ENCODE measurements around the gene ADAP1.
"Not testable (repeated sequence)": the region's sequence is repeated elsewhere in the genome, so short reads cannot be mapped to it uniquely, and the experiment has no call there.

Gene ADAP1

DNA sequence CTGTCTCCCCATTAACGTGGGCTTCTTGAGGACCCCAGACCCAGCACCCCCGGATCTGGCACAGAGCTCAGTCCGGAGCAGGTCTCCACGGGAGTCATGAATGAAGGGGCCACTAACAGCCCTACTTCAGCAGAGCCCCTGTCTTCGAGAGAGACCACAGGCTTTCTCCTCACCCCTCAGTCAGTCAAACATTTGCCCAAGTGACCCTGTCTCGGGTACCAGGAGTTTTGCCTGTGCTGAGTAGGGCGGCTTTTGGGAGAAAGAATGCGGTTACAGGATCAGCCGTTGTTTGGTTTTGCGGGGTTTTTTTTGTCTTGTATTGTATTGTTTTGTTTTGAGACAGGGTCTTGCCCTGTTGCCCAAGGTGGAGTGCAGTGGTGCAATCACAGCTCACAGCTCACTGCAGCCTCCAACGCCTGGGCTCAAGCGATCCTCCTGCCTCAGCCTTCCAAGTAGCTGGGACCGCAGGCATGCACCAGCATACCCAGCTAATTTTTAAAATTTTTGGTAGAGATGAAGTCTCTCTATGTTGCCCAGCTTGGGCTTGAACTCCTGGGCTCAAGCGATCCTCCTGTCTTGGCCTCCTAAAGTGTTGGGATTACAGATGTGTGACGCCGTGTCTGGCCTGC, 16.5 kb downstream of the ADAP1 start:
- no peak for DNase-seq

DNA sequence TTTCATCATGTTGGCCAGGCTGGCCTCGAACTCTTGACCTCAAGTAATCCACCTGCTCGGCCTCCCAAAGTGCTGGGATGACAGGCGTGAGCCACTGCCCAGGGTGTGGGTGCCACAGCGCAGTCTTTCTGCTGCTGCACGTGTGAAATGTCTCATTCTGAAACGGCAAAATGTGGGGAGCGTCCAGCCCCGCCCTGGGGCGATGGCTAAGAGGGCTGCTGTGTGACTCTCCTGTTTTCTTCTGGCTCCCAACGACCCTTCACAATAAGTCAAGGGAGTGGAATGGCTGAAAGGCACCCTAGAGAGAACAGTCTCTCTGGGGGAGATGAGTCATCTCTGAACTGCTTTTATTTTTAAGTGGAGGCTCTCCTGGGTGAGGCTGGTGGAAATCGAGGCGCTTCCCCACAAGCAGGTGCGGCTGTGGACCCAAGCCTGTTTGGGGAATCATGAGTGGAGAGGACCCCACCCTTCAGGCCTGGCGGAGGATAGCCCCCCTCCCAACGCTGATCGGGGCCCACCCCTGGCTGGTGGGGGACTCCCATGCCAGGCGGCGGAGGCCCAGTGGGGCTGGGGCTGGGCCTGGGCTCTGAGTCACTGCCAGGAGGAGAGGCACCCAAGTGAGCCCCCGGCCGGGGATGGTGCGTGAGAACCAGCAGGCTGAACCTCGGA, 18.0 kb downstream of the ADAP1 start:
- DNase-seq: peak; percentile 46

DNA sequence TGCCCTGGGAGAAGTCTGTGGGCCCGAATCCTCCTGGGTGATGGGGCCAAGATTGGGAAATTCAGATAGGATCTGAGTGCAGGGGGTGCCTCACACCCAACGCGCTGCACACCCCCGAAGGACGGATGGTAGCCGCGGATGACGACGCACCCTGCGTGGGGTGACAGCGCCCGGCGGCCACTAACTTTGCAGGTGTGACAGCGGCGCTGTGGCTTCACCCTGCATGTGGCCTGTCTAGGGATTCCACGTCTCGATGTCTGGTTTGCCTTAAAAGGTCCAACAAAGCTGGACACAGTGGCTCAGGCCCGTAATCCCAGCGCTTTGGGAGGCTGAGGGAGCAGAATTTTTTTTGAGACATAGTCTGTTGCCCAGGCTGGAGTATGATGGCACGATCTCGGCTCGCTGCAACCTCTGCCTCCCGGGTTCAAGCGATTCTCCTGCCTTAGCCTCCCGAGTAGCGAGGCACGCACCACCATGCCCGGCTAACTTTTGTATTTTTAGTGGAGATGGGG, 18.6 kb downstream of the ADAP1 start:
- DNase-seq: no peak

DNA sequence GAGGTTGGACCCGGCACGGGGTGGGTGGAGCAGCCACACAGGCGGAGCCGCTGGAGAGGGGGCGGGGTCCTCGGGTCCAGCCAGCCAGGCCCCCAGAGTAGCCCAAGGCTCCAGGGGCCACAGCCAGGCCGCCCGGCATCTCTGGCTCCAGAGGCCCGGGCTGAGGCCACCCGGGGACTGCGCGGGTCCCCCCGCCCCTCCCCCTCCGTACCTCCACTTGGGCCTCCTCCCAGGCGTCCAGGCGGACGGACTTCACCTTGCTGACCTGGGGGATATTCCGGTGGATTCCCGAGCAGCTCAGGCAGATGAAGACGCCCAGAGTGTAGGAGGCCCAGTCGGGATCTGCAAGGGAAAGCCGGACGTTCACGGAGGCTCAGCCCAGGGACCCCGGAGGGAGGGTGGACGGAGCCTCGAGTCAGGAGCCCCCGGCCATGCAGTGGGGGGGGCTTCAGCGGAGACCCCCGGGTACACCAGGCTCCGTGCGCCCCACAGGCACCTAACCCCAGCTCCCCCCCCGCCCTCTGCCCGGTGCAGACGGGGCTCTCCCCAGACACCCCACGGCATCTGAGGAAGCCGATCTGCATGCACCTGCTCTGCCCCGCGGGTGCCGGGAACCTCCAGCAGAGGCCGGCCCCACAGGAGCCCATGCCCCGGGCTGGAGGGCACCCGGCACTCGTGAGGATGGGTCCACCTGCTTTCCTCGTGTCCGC, 19.2 kb downstream of the ADAP1 start:
- DNase-seq: no peak

DNA sequence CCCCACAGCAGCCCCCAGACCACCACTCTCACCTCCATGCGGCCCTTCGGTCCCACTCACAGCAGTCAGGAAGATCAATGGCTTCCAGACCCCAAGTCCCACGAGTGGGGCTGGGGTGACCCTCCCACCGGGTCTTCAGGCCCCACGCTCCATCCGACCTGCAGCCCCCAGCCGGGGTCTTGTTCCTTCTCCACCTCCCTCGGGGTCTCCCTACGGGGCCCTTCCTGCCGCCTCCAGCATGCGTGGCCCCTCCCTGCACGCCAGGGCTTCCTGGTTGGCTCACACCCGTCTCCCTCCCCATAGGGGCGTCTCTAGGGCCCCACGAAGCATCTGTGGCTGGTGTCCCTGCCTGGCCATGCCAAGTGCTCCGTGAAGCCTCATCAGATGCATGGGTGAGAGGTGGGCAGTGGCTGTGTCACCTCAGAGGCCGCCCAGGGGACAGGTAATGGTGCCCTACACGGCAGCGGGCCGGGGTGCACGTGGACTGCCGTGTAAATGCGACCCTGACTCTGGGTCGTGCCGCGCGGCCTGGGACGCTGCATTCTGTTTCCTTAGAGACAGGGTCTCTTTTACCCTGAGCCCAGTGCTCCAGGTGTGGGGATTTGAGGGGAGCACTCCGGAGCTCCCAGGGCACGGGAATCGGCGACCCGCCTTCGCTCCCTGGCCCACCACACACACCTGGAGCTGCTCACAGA, 19.9 kb downstream of the ADAP1 start:
- DNase-seq: no peak

DNA sequence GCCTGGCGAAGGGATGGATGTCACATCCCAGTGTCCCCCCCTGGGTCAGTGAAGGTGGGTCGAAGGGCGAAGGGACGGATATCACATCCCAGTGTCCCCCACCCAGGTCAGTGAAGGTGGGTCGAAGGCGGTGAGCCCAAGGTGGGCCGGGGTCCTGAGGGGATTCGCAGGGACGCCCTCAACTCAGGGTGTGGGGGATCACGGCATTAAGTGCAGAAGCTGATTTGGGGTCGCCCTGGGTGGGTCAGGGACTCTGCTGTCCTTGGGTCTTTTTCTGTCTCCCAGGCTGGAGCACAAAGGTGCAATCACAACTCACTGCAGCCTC, 21.9 kb downstream of the ADAP1 start:
- DNase-seq: no peak

DNA sequence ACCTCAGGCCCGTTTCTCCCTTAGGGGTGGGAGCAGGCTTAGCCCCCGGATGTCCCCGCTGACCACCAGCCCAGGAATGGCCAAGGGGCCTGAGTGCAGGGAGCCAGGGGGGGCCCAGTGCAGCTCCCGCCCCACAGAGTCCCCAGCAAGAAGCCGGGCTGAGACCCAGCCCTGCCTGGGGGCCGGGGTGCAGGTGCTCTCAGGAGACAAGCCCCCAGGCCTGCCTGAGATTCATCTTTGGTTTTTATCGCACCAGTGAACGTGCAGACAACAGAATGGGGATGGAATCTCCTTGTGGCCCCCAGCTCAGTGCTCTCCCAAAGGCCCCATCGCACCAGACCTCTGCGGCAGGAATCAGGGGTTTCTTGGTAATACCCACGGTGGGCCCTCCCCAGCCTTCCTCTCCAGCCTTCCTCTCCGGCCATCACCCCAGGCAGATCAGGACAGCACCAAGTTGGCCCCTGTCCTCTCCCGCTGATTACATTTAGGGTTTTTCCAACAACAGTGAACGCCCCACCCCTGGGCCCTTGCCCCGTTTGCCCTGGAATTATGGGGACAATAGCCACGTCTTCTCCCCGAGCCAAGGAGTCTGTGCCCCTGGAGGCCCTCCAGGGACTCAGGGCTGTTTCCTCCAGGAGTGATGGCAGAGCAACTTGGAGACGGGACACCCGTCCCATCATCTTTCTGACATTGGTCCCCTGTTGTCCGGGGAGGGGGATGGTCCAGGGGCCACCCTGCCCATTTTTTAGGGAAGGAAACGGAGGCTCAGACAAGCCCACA, 22.4 kb downstream of the ADAP1 start:
- DNase-seq: no peak

DNA sequence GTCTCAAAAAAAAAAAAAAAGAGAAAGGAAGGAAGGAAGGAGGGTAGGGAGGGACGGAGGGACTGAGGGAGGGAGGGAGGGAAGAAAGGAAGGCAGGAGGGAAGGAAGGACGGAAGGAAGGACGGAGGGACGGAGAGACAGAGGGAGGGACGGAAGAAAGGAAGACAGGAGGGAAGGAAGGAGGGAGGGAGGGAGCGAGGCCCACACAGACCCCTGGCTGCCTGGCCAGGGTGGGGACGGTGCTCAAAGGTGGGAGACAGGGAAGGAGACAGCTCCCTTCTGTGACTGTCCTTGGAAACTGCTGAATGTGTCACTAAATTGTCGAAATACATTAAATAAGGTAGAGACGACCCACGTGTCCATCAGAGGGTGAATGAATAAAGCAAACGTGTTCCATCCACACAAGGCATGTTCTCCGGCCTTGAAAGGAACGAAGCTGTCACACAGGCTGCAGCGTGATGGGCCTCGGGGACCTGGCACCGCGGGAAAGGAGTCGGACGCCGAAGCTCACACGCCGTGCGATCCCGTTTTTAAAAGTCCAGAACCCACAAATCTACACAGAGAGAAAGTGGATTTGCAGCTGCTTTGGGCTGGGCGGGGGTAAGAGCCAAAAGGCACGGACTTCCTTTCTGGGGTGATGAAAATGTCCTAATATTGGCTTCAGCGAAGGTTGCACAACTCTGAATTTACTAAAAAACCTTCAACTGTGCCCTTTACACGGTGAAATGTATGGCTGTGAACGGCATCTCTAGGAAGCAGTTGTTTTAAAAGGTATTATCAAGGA, 23.3 kb downstream of the ADAP1 start:
- no peak for DNase-seq

DNA sequence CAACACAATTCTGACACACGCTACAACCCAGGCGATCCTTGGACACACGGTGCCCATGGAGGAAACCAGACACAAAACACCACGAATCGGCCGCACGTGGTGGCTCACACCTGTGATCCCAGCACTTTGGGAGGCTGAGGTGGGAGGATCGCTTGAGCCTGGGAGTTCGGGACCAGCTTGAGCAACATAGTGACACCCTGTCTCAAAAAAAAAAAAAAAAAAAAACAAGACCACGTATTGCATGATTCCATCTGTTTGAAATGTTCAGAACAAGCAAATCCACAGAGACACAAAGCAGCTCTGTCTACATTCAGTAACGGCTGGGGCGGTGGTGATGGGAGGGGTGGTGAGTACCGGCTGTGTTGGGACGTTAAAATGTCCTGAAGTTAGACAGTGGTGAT, 25.2 kb downstream of the ADAP1 start:
- DNase-seq: no peak

DNA sequence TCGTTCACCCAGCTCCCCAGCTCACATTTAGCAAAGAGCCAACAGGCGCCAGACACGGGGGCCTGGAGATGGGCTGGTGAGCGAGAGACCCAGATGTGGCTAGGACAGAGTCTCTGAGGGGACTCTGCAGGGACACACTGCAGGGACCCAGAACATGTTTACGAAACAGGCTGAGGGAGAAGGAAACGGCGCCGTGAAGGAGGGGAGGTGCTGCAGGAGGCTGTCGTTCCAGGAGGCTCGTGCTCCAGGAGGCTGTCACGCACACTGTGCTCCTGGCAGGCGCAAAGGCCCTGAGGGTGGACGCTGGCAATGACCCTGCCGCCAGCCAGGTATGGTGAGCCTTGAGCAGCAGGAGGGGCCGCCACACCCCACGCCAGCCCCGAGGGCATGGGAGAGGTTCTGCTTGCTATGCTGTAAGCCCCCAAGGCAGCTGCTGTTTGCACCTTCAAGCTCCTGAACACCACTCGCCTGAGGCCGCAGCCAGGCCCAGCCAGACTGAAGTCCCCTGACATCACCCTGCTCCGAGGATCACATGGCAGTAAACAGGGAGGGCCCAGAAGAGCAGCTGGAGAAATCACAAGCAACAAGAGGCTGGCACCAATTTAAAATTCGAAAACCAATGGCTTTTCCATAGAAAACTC, 27.3 kb downstream of the ADAP1 start:
- DNase-seq: no peak

DNA sequence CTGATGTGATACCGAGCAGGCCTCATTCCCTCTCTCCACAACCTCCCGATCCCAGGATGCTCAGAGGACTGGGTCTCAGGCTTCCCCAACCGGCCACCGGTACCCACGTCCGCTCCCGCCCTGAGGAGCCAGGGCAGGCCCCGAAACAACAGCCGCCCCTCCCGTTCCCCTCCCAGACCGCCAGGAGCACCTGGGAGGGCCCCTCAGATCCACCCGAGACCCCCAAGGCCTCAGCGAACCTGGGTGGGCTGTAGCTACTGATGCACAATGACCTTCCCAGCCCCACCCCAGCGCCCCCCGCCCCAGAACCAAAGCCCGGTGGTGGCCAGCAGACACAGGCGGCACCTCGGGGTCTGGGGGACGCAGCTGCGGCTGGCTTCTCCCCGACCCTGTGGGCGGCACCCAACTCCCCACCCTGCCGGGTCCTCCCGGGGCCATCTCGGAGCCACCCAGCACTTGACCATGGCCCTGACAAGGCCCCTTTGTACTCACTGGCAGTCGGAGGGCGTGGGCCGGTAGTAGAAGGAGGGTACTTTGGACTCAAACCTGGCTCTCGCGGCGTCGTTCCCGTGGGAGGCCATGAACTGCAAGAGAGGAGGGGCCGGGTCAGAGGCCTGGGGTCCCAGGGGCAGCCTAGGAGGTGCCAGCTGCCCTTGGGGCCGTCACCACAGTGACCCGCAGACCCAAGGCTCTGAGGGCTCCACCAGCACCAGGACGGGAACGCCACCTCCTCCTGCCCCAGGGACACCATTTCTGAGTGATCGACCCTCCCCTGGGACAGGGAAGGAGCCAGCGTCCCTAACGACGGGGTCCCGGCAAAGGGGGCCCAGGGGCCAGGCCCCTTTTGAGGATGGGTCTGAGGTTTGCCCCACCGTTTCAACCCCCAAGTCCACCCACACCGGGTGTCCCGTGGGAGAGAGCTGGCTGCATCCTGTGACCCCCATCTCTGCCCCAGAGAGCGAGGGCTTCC, 28.1 kb downstream of the ADAP1 start:
- DNase-seq: no peak

DNA sequence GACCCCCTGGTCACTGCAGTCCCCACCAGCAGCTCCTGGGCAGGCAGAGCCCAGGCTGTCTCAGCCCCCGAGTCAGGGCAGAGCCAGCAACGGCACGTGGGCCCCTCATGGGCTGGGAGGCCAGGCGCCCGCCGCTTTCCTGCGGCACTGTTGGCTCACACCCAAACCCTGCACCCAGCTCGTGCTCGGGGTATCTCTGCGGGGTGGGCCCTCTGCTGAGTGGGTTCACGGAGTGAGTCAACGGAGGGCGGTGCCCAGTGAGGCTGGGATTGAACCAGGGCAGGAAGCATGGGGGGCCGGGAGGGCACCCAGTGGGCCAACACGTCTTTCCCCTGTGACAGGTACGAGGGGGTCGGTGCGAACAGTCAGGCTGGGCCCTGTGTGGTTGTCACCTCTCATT, 28.9 kb downstream of the ADAP1 start:
- DNase-seq: no peak

DNA sequence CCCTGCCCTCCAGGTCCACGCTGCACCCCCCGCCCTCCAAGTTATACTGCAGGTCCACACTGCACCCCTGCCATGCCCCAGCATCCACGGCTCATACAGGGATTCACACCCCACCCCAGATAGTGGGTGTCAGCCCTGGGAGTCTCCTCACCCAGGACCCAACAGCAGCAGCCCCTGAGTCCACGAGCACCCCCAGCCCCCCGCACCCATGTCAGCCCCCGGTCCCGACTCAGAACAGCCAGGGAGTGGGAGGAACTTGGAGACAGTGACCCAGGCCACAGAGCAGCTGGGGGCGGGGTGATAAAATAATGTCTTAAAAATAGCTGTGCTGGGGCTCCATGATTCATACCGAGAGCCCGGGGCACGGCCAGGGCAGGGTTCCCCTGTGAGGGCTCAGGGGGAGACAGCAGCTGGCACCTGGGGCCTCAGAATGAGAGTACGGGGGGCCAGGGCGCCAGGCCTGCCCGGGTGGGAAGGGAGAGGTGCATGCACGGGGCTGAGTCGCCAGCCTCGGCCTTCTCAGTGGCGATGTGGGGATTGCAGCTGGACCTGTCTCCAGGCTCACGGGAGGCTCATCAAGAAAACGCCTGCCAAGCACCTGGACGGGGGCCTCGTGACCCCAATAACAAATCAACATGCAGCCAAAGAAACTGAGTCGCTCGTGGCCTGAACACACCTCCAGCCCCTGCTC, 29.8 kb downstream of the ADAP1 start:
- no peak for DNase-seq

DNA sequence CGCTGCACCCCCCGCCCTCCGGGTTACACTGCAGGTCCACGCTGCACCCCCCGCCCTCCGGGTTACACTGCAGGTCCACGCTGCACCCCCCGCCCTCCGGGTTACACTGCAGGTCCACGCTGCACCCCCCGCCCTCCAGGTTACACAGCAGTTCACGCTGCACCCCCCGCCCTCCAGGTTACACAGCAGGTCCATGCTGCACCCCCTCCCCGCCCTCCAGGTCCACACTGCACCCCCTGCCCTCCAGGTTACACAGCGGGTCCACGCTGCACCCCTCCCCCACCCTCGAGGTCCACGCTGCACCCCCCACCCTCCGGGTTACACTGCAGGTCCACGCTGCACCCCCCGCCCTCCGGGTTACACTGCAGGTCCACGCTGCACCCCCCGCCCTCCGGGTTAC, 30.4 kb downstream of the ADAP1 start:
- not testable (repeated sequence) for DNase-seq

DNA sequence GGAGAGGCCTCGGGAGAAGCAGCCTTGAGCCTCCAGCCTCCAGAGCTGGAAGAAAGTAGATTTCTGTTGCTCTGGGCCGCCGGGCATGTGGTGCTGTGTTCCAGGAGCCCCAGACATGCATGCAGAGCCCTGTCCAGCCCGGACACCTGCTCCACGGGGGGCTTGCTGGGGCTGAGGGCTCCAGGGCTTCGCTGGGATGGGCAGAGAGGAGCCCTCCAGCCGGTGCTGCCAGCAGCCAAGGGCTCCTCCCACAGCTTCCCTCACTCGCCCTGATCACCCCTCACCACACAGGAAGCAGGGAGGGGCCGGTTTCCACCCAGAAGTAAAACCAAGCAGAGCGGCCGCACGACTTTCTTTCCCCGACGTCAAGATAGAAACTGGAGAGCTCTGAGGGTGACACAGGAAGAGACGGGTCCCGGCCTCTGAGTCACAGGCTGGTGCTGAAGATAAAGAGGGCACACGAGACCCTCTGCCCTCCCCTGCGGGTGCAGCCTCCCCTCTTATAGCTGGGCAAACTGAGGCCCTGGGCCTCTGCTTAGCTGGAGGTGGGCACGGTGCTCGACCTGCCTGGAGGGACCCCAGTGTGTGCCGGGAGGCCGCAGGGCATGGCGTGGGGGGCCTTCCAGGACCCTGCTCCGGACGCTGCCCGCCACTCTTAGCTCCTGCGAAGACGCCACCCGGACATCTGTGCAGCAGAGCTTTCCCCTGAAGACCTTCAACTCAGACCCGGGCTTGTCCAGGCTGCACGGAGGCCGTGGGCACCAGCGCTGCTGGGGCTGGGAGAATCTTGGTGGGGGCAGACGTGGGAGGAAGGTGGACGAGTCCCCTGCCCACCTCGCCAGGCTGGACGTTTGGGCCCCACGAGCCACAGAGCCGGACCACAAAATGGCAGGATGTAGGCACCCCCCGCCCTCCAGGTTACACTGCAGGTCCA, 31.1 kb downstream of the ADAP1 start:
- no peak for DNase-seq

DNA sequence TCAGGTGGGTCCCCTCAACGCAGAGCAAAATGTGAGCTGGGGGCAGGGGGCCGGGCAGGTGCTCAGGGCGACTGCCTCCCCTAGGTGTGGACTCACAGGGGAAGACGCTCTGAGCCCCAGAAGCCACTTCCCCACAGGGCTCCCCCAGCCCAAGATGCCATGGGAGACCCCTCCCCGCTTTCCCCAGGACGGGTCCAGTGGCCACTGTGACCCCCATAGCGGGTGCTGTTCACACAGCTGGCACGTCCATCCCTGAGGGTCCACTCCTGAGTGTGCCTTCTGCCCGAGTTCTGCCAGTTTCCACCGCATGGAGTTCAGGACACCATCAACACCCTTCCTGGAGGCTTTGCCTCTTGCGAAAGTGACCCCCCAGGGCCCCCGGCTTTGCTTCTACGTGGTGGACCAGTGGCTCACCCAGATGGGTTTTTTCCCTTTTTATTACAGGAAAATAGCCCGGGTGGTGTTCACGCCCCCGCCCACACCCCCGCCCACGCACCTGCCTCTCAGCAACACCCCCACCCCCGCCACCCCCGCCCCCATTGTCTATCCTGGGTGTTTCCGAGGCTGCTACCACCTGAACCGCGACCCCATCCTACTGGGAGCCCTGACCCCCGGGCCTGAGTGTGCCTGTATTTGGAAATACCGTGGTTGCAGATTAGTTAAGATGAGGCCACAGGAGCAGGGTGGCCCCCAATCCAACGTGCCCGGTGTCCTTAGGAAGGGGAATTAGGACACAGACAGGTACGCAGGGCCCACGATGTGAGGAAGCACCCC, 32.0 kb downstream of the ADAP1 start:
- DNase-seq: no peak

DNA sequence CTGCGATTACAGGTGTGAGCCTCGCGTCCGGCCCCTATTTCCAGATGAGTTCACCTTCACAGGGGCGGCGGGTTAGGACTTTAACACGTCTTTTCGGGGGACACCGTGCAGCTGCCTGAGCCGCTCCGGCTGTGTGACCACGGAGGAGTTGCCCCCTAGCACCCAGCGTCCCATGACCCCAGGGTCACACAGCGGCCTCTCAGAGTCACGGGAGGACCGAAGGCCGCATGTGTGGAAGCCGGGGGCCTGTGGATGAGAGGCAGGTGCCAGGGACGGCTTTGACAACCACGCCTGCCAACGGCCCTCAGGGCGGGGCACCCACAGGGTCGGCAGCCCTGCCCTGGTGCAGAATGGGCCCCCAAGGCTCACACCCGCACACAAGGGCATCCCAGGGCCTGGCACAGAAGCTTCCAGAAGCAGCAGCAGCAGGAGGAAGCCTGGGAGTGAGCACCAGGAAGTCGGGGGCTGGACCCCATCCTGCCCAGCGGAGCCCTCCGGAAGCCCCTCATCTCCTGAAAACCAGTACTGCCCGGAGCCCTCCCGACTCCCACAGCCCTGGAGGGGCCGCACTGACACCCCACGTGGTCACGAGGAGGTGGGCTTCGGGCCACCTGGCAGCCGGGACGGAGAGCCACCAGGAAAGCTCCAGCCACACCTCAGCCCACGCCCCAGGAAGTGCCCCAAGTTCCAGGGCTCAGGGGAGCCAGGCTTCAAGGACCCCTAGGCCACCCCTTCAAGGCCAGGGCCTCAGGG, 32.7 kb downstream of the ADAP1 start:
- DNase-seq: no peak
